K562 (cell line): ENCODE measurements around the gene C2. TPM values are rescaled to one million over a fixed set of nuclear protein-coding genes. Genes with fewer than 3 reads are reported as not detected.

Experiments used
- CBFA2T3 ChIP-seq: fragments of 450-650 bp; IDR thresholded peaks from 2 replicates; pipeline ENCODE4 v1.6.1; 2017
- ETV1 ChIP-seq: fragments of 450-650 bp; conservative IDR thresholded peaks from 2 replicates; pipeline ENCODE4 v1.6.1; 2016; ENCODE audit warnings: missing genetic modification characterization, control low read depth, low read depth, missing compliant biosample characterization
- MAZ ChIP-seq, 2 experiments: fragments of 450-650 bp in 1 of 2; sonication (generic) in 1 of 2; formaldehyde crosslinking; IDR thresholded peaks in 1 of 2; conservative IDR thresholded peaks in 1 of 2; 2 replicates each; pipeline versions ENCODE4 v1.4.0 to v1.5.0; 2020; ENCODE audit warnings: mild to moderate bottlenecking in 1 of 2, missing genetic modification reagents in 1 of 2
- MEIS2 ChIP-seq: fragments of 450-650 bp; IDR thresholded peaks from 2 replicates; pipeline ENCODE4 v1.6.1; 2014; ENCODE audit warnings: mild to moderate bottlenecking; ENCODE audit not compliant: partially characterized antibody
- RB1 ChIP-seq: fragments of 450-650 bp; IDR thresholded peaks from 2 replicates; pipeline ENCODE4 v1.6.1; 2017; ENCODE audit warnings: low read depth, mild to moderate bottlenecking
- RBBP5 ChIP-seq: fragments of 200-600 bp; sonication (generic); IDR thresholded peaks from 2 replicates; pipeline ENCODE4 v1.6.1; 2012; ENCODE audit warnings: borderline replicate concordance, mild to moderate bottlenecking, low read length, control low read depth, inconsistent platforms; ENCODE audit not compliant: insufficient read depth, poor library complexity, severe bottlenecking
- RBM22 ChIP-seq: fragments of 200-400 bp; formaldehyde crosslinking; IDR thresholded peaks from 2 replicates; pipeline ENCODE4 v1.6.1; 2018; ENCODE audit warnings: low read length, low read depth; ENCODE audit not compliant: poor library complexity, severe bottlenecking
- RUNX1 ChIP-seq: sonication (generic); IDR thresholded peaks from 2 replicates; pipeline ENCODE4 v1.6.1; 2016; ENCODE audit warnings: antibody characterized with exemption, low read depth
- SMAD2 ChIP-seq: fragments of 150-350 bp; IDR thresholded peaks from 2 replicates; pipeline ENCODE4 v1.6.1; 2014; ENCODE audit warnings: low read depth, mild to moderate bottlenecking, low read length
- TBP ChIP-seq: optimal IDR thresholded peaks from 2 replicates; pipeline ENCODE3; 2011; ENCODE audit warnings: low read depth, low read length, improper control_type of control experiment
- ZNF197 ChIP-seq: fragments of 200-800 bp; sonication (Bioruptor generic); IDR thresholded peaks from 2 replicates; pipeline ENCODE4 v1.6.1; 2016; ENCODE audit warnings: low read depth, missing genetic modification characterization, missing compliant biosample characterization
- ZNF57 ChIP-seq: fragments of 450-650 bp; formaldehyde crosslinking; IDR thresholded peaks from 2 replicates; pipeline ENCODE4 v1.4.0; 2020; ENCODE audit warnings: mild to moderate bottlenecking, moderate library complexity
- polyA plus RNA-seq, 8 experiments: library from polyadenylated mRNA; depleted of rRNA in 4 of 8; stranded (reverse) in 5 of 8; unstranded in 3 of 8; fragments of >200 nt; fragmentation: Nextera tagmentation in 2 of 8; fragmentation: Illumina TruSeq in 1 of 8; extraction: Ambion mirVana in 2 of 8; extraction: Trizol in 1 of 8; gene quantifications; 2 replicates each; pipeline versions ENCODE4 v1.2.1 to v1.2.3, GENCODE V29; 2011 to 2014; ENCODE audit warnings: inconsistent platforms in 1 of 8, missing spikeins in 1 of 8
- total RNA-seq, 7 experiments: library from RNA; depleted of rRNA in 6 of 7; stranded (reverse); fragments of >200 nt in 6 of 7; fragmentation: Illumina TruSeq in 2 of 7; extraction: Trizol in 2 of 7; gene quantifications; 2 replicates each; pipeline versions ENCODE4 v1.2.1 to v1.2.3, GENCODE V29; 2011 to 2021; ENCODE audit warnings: low replicate concordance in 1 of 7
- TF ChIP-seq, protein P1 (sequence below): fragments of 250-450 bp; sonication (Bioruptor Pico); IDR thresholded peaks from 2 replicates; pipeline ENCODE4 v1.4.0; 2020; ENCODE audit warnings: borderline replicate concordance
- TF ChIP-seq, protein P2 (sequence below): fragments of 200-800 bp; sonication (Bioruptor generic); IDR thresholded peaks from 2 replicates; pipeline ENCODE4 v1.6.1; 2017; ENCODE audit warnings: missing genetic modification characterization, missing compliant biosample characterization
- TF ChIP-seq, protein P3 (sequence below): fragments of 450-650 bp; IDR thresholded peaks from 2 replicates; pipeline ENCODE4 v1.6.1; 2017; ENCODE audit warnings: antibody characterized with exemption, mild to moderate bottlenecking
- TF ChIP-seq, protein P4 (sequence below): fragments of 450-650 bp; IDR thresholded peaks from 2 replicates; pipeline ENCODE4 v1.6.1; 2014; ENCODE audit warnings: low read depth, mild to moderate bottlenecking, moderate library complexity, borderline replicate concordance
- TF ChIP-seq, protein P5 (sequence below): sonication (generic); formaldehyde crosslinking; IDR thresholded peaks from 2 replicates; pipeline ENCODE4 v1.9.0; 2022; ENCODE audit warnings: mild to moderate bottlenecking, missing genetic modification reagents

C2 gene
- total and polyA plus RNA-seq, 9 of the 15 experiments (the other 6 are each of a cell fraction or from before 2014, with no cell fraction given) = 0.05 to 1.1 (median 0.39) TPM; not detected in 1

DNA sequence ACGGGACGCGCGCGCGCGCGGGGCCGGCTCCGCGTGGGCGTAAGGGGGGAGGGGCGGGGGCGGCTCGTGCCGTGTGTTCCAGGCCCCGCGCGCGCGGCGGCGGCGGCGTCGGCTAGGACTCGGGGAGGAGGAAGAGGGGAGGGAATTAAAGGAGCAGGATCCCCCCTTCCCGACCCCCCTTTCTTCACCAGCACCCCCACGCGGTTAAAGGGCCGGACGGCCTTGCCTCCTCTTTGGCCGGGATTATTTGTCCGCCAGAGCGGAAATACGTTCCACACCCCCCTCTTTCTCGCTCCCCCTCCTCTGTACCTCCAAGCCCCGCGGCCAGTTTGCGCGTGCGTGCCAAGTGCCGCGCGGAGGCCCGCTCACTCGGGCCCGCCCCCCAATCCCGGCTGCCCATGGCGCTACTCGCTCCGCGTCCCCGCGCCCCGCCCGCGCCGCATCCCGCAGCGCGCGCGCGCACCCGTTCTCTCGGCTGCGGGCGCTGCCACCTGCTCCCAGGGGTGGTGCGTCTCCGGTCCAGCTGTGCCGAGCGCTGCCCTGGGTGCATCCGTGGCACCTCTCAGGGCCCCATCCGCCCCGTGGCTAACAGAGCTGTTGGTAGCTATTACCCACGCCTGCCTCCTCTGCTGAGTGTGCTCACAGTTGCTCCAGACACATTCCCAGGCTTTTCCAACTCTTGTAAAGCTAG, 25.4 kb upstream of the C2 start, which contains the start of gene ZBTB12 (continued):
- TF ChIP-seq, protein P1, sequence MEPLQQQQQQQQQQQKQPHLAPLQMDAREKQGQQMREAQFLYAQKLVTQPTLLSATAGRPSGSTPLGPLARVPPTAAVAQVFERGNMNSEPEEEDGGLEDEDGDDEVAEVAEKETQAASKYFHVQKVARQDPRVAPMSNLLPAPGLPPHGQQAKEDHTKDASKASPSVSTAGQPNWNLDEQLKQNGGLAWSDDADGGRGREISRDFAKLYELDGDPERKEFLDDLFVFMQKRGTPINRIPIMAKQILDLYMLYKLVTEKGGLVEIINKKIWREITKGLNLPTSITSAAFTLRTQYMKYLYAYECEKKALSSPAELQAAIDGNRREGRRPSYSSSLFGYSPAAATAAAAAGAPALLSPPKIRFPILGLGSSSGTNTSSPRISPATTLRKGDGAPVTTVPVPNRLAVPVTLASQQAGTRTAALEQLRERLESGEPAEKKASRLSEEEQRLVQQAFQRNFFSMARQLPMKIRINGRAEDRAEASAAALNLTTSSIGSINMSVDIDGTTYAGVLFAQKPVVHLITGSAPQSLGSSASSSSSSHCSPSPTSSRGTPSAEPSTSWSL (CRISPR knock-in tag) = 0 out of 2 replicates have a peak, but pooled peaks have one; percentile 85
- TF ChIP-seq, protein P2, sequence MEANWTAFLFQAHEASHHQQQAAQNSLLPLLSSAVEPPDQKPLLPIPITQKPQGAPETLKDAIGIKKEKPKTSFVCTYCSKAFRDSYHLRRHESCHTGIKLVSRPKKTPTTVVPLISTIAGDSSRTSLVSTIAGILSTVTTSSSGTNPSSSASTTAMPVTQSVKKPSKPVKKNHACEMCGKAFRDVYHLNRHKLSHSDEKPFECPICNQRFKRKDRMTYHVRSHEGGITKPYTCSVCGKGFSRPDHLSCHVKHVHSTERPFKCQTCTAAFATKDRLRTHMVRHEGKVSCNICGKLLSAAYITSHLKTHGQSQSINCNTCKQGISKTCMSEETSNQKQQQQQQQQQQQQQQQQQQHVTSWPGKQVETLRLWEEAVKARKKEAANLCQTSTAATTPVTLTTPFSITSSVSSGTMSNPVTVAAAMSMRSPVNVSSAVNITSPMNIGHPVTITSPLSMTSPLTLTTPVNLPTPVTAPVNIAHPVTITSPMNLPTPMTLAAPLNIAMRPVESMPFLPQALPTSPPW = peak; percentile 99
- TF ChIP-seq MAZ (CRISPR knock-in tag; conservative IDR thresholded peaks at IDR 0.05 in 1 of 2, IDR thresholded peaks at IDR 0.05 in 1 of 2) = peak; percentile 91 to 99
- TF ChIP-seq RB1 = peak; percentile 89; the same call in 1 of the 2 replicates
- peak; percentile 57 for TF ChIP-seq MEIS2
- TF ChIP-seq, protein P3, sequence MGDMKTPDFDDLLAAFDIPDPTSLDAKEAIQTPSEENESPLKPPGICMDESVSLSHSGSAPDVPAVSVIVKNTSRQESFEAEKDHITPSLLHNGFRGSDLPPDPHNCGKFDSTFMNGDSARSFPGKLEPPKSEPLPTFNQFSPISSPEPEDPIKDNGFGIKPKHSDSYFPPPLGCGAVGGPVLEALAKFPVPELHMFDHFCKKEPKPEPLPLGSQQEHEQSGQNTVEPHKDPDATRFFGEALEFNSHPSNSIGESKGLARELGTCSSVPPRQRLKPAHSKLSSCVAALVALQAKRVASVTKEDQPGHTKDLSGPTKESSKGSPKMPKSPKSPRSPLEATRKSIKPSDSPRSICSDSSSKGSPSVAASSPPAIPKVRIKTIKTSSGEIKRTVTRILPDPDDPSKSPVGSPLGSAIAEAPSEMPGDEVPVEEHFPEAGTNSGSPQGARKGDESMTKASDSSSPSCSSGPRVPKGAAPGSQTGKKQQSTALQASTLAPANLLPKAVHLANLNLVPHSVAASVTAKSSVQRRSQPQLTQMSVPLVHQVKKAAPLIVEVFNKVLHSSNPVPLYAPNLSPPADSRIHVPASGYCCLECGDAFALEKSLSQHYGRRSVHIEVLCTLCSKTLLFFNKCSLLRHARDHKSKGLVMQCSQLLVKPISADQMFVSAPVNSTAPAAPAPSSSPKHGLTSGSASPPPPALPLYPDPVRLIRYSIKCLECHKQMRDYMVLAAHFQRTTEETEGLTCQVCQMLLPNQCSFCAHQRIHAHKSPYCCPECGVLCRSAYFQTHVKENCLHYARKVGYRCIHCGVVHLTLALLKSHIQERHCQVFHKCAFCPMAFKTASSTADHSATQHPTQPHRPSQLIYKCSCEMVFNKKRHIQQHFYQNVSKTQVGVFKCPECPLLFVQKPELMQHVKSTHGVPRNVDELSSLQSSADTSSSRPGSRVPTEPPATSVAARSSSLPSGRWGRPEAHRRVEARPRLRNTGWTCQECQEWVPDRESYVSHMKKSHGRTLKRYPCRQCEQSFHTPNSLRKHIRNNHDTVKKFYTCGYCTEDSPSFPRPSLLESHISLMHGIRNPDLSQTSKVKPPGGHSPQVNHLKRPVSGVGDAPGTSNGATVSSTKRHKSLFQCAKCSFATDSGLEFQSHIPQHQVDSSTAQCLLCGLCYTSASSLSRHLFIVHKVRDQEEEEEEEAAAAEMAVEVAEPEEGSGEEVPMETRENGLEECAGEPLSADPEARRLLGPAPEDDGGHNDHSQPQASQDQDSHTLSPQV = peak; percentile 72
- TF ChIP-seq ZNF197 = peak; percentile 88
- no peak for TF ChIP-seq CBFA2T3
- peak; percentile 24; the same call in 1 of the 2 replicates for TF ChIP-seq RUNX1
- TF ChIP-seq, protein P4, sequence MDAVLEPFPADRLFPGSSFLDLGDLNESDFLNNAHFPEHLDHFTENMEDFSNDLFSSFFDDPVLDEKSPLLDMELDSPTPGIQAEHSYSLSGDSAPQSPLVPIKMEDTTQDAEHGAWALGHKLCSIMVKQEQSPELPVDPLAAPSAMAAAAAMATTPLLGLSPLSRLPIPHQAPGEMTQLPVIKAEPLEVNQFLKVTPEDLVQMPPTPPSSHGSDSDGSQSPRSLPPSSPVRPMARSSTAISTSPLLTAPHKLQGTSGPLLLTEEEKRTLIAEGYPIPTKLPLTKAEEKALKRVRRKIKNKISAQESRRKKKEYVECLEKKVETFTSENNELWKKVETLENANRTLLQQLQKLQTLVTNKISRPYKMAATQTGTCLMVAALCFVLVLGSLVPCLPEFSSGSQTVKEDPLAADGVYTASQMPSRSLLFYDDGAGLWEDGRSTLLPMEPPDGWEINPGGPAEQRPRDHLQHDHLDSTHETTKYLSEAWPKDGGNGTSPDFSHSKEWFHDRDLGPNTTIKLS = 0 out of 2 replicates have a peak, but pooled peaks have one; percentile 45
- TF ChIP-seq ZNF57 (CRISPR knock-in tag) = 0 out of 2 replicates have a peak, but pooled peaks have one; percentile 68
- TF ChIP-seq, protein P5, sequence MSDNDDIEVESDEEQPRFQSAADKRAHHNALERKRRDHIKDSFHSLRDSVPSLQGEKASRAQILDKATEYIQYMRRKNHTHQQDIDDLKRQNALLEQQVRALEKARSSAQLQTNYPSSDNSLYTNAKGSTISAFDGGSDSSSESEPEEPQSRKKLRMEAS = peak; percentile 47; the same call in 1 of the 2 replicates
- TF ChIP-seq TBP = peak; percentile 64
- no peak for TF ChIP-seq SMAD2
- peak; percentile 66 for TF ChIP-seq RBBP5
- TF ChIP-seq RBM22 = peak; percentile 58
- no peak for TF ChIP-seq ETV1 (tag)
